Hypothalamus (tissue), 51 donors: ENCODE measurements around the gene CAPNS1.

ENCODE experiments used
- DNase-seq, 51 donors: peaks; one replicate each; lab custom pipeline; 2025; lab: John Stamatoyannopoulos, UW

CAPNS1 gene

GRCh38 chr19:36139473-36140303, at the start of gene CAPNS1:
CAPNS1 (plus strand) TSS chr19:36140066; CDS start chr19:36141012, 946 bp downstream.
- DNase-seq, result peak; percentile 56 to 99 (median 94)

DNA sequence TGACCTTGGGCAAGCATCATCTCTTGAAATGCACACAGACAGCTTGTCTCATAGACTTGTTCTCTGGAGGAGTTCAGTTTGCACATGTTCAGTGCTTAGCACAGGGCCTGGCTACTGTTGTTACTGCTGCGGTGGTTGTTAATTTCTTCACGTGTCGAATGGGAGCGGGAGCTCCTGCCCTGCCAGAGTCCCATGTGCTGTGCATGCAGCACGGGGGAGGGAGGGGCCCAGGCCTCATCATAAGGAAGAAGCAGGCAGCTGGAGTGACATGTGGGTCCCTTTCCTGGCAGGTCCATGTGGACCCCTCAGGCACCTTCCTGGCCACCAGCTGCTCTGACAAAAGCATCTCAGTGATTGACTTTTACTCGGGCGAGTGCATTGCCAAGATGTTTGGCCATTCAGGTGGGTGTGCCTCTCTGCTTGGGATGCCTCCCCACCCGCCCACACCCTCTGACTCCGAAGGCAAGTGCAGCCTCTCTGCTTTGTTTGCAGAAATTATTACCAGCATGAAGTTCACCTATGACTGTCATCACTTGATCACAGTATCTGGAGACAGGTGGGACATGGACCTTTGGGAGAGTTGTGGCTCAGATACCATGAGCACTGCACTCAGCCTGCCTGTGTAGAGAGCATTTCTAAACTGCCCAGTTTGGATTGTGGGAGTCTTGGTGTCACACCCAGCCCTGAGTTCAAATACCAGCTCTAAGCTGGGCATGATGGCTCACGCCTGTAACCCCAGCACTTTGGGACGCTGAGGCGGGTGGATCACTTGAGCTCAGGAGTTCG, 48.8 kb upstream of the CAPNS1 start:
- DNase-seq, result no peak

DNA sequence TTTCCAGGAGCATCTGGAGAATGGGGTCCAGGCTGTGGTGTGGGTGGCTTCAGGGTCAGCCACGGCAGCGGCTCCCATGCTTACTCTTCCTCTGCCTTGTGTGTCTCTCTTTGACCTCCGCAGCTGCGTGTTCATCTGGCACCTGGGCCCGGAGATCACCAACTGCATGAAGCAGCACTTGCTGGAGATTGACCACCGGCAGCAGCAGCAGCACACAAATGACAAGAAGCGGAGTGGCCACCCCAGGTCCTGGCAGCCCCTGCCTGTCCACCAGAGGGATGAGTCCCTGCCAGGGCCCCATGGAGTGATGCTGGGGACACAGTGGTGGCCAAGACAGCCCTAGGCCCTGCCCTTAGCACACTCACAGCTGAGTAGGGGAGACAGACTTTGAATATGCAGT, 47.3 kb upstream of the CAPNS1 start:
- peak in 1 of 51 donors; percentile 8 for DNase-seq

DNA sequence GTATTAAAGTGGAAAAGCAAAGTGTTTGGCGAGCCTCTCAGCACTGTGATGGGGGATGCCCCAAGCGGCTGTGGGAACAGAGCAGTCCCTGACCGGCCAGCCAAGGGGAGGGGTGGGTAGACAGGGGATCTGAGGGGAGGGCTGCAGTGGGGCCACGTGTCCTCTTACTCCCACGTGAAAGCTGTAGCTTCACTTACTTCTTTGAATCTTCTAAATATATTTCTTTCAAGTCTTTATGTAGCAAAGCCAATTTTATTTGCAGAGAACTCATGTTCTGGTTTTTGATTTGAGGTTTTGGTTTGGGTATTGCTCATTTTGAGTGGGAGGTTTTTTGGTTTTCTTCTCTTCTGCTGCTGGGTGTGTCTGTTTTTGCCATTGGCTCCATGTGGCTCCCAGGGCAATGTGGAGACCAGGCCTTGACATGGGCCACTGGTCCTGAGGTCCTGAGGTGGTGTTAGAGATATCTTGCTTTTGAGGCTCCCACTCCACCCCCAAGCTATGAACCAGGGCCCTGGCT, 46.7 kb upstream of the CAPNS1 start:
- peak in 3 of 51 donors; percentile 11 to 40 (median 14) for DNase-seq

DNA sequence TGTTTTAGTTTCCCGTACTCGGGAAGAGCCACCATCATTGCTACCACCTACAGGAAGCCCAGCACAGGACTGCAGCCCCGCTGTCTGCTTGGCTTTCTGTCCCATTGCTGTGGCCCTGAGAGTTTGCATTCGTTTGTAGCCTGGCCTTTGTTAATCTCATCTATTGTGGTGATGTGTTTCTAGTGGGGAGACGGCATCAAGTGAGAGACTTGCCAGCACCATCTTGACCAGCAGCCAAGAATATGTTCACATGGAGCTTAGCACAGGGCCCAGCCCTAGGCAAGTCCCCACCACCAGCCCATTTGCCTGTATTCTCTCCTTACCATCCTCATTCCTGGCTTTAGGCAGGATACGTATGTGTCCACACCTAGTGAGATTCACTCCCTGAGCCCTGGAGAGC, 46.2 kb upstream of the CAPNS1 start:
- DNase-seq, result peak in 15 of 51 donors; percentile 6 to 58 (median 34)

- peak in 44 of 51 donors; percentile 10 to 94 (median 64) for DNase-seq
Measured at GRCh38 chr19:36097036-36097435, 42.8 kb upstream of the CAPNS1 start.

DNA sequence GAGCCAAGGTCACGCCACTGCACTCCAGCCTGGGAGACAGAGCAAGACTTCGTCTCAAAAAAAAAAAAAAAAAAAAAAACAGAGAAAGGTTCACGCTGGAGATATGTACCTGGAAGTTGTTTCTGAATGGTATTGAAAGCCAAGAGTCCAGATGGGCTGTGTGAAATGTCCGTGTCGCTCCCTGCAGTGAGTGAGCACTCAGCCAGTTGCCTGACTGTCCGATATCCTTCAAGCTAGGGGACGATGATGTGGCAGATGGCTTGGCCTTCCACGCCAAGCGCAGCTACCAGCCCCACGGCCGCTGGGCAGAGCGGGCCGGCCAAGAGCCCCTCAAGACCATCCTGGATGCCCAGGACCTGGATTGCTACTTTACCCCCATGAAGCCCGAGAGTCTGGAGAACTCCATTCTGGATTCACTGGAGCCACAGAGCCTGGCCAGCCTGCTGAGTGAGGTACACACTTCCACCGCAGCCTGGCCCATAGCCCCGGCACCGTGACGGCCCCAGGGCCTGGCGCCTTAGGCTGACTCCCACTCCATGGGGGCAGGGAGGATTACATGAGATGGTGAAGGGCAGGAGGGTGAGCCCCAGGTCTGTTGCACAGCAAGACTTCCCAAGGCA, 40.6 kb upstream of the CAPNS1 start:
- no peak for DNase-seq

GRCh38 chr19:36100476-36100875, 39.4 kb upstream of the CAPNS1 start:
- peak in 6 of 51 donors; percentile 7 to 23 (median 14) for DNase-seq

GRCh38 chr19:36101550-36102327, 38.1 kb upstream of the CAPNS1 start:
- DNase-seq, result no peak

GRCh38 chr19:36103040-36103626, 36.7 kb upstream of the CAPNS1 start:
- DNase-seq, result no peak

DNA sequence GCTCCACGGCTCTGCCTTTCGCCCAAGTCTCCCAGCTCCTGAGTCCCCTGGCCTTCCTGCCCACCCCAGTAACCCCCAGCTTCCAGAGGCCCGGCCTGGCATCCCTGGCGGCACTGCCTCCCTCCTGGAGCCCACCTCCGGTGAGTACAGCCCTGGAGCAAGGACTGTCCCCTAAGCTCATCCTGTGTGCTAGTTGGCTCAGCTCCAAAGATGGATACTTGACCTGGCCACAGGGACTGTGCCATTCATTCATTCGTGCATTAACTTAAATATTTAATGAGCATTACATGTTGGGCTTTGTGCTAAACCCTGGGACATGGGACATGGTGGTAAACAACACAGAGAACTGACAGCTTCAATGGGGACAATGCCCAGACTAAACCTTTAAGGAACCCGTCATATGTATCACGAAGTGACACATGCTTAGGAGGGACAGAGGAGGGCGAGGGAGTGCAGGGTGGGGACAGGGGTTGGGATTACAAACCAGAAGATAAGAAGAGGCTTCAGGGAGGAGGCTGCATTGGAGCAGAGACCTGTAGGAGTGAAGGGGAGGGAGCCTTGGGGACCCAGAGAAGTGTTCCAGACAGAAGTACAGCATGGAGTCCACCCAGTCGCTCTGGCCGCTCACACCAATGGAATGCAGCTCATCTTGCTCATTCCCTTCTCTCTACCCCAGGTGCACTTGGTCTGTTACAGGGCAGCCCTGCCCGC, 35.9 kb upstream of the CAPNS1 start:
- no peak for DNase-seq

DNA sequence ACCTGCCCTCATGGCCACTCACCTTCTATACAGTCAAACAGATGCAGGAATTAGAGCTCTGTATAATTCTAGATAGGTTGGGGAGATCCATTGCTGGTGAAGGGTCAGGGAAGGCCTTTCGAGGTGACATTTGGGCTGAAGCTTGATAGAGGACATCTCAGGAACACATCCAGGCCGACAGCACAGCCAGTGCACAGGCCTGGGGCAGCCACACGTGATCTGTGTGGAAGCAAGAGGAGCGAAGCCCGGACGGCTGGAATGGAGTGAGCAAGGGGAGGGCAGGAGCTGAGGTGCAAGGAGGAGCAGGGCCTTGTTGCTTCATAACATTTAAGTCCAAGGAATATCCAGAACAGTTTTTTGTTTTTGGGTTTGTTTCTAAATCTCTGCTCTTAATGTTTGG, 33.4 kb upstream of the CAPNS1 start:
- DNase-seq, result no peak

- no peak for DNase-seq
Measured at GRCh38 chr19:36106991-36107390, 32.9 kb upstream of the CAPNS1 start.

DNA sequence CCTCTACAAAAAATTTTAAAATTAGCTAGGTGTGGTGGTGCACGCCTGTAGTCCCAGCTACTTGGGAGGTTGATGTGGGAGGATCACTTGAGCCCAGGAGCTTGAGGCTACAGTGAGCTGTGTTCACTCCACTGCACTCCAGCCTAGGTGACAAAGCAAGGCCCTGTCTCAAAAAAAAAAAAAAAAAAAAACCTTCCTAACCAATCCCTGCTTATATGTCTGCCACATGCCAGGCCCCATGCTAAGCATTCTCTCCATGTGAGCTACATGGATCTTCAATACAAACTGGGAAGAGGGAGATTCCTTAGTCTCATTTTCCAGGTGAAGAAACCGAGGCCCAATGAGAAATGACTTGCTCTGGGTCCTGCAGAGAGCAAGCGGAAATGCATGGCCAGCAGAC, 31.2 kb upstream of the CAPNS1 start:
- DNase-seq, result no peak

DNA sequence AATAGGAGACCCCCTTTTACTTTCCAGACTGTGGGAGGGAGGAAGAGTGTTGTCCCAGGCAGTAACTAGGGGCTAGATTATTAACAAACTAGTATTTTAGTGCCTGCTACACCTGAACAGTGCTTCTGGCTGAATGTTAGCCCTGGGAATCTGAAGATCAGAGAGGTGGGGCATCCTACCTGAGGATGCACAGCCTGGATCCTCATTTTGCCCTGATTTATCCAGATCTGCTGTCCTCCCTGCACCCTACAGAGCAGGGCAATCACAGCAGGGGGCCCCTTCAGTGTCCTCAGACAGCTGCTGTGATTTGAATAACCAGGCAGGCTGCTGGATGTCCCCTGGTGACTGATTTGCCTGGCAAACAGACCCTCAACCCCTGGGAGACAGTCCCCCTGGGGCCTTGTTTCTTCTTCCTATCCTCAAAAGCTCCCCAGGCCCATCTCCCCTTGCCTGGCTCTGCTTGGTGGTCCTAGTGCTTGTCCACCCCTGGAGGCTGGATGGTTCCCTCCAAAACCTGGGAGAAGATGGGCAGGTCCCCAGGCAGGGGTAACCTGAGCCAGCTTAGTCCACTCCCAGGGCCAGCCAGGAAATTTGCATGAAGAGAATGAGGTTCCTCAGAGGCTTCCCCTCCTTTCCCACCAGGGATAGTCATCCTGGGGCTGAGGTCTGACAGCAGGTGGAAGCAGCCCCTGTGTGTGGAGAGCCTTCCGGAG, 29.2 kb upstream of the CAPNS1 start, which contains the start of gene OVOL3:
Gene OVOL3 (plus strand): TSS at position 657 of the 713 bp plus-strand sequence. CDS start 60 bp downstream, outside the sequence.
- no peak for DNase-seq

DNA sequence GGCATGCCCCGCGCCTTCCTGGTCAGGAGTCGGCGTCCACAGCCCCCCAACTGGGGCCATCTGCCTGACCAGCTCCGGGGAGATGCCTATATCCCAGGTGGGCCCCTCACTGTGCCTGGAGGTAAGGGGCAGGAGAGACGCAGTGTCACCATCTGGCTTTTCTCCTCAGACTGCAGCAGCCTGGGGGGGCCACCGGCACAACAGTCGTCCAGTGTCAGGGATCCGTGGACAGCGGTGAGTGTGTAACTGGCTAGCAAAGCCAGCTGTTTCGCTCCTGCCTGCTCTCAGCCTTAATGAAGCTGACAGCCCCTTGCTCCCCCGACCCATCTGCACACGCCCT, 28.7 kb upstream of the CAPNS1 start:
- peak in 1 of 51 donors; percentile 7 for DNase-seq

GRCh38 chr19:36112678-36113077, 27.2 kb upstream of the CAPNS1 start:
- DNase-seq, result no peak

GRCh38 chr19:36113425-36113824, 26.4 kb upstream of the CAPNS1 start:
- DNase-seq, result no peak
